Activated naive CD4-positive, alpha-beta T cell treated with Interleukin-2 at 50 U/mL for 16 hours (primary cell): ENCODE measurements around the gene KLHL7.

Source experiments
- DNase-seq: peaks from one replicate; pipeline ENCODE4 v3.0.0-alpha.2; 2020

KLHL7 gene

DNA sequence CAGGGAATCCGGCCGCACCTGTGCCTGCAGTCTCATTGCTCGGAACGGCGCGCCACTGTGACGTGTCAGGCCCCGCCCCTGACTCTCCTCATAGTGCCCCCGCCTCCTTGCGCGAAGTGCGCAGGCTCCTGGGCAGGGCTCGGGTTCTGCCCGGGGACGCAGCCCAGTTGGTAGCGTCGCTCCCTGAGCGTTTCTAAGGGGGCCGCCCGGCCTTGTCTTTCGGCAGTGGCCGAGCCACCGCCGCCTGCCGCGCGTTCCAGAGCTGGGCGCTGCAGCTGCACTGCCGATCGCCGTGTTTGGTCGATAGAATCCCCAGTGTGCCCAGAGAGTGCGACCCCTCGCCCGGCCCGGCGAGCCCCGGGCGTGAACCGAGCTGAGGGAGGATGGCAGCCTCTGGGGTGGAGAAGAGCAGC is at the start of gene KLHL7:
Gene KLHL7 (plus strand): TSS at position 142 of the 413 bp plus-strand sequence. CDS start 242 bp downstream, at position 384.
- DNase-seq, result peak; percentile 97

GRCh38 chr7:23058408-23059096 is 47.0 kb upstream of the KLHL7 start:
- no peak for DNase-seq

DNA sequence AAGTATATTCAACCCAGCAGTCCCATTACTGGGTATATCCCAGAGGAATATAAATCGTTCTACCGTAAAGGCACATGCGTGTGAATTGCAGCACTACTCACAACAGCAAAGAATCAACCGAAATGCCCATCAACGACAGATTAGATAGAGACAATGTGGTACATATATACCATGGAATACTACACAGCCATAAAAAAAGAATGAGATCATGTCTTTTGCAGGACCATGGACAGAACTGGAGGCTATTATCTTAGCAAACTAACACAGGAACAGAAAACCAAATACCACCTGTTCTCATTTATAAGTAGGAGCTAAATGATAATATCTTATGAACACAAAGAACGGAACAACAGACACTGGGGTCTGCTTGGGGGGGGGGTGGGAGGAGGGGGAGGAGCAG is 44.3 kb upstream of the KLHL7 start:
- no peak for DNase-seq

- DNase-seq, result no peak
Measured at GRCh38 chr7:23062452-23062851, 43.1 kb upstream of the KLHL7 start.

GRCh38 chr7:23065974-23066373 is 39.6 kb upstream of the KLHL7 start:
- no peak for DNase-seq

- DNase-seq, result no peak
Measured at GRCh38 chr7:23067271-23067670, 38.3 kb upstream of the KLHL7 start.

DNA sequence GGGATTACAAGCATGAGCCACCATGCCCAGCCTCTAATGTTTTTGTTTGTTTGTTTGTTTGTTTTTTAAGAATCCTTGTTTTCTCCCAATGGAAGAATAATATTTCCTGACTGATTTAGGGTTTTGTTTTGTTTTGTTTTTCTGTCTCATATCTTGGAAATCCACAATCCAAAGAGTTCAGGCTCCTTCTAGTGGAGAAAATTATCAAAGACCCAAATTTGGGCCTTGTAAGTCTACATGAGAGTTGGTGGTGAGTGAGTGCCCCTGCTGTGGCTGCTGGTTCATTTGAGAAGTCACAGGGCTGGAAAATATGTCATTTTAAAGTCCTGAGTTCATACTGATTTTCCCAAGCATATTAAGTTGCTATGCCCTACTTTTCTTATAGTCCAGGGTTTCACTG is 33.5 kb upstream of the KLHL7 start:
- DNase-seq, result no peak

DNA sequence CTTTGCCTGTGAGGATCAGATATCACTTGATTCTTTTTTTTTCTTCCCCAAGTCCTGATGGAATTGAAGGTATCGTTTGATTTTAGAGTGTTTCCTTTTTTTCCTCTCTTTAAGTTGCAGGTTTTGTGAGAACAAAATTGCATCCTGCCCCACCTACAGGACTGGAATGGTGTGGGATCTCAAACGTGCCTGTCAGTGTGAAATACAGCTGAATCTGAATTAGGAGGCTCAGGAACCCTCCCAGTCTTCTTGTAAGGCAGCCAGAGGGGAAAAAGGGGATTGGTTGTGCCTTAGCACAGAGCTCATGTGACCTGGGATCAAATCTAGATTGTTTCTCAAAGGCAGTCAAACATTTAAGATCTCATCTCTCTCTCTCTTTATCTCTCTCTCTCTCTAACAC is 32.7 kb upstream of the KLHL7 start:
- DNase-seq, result no peak

DNA sequence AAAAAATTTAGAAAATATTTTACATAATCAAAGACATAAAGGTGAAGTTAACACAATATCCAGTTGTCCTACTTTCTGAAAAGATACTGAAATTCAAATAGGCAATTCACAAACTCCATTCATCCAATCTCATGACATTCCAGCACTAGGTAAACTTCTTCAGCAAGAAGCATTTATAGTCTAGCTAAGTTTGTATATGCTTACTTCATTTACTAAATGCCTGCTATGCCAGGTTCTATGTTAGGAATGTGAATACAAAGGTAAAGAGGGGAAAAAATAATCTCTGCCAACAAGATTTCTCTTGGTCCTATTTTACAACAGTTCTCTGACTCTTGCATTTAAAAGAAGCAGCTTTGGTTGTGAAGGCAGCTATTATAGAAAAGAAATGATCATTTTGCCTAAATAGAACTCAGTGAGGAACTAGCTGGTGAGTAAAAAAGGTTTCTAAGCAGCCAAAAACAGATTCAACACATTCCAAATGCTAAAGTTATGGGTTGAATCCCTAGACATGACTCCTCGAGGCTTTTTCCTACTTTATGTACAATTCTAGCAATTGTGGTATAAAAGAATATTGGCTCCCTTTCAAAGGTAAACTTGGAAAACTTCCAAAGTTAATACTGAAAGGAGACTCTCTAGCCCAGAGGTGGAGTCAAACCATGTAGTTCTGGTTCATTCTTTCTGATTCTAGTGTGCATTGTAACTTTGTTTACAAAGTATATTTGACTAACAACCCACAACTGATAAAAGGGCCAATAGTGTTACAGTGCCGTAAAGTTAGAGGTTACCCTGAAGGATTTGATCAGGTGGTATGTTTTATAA is 30.9 kb upstream of the KLHL7 start:
- no peak for DNase-seq

GRCh38 chr7:23075571-23075970 is 30.0 kb upstream of the KLHL7 start:
- no peak for DNase-seq

DNA sequence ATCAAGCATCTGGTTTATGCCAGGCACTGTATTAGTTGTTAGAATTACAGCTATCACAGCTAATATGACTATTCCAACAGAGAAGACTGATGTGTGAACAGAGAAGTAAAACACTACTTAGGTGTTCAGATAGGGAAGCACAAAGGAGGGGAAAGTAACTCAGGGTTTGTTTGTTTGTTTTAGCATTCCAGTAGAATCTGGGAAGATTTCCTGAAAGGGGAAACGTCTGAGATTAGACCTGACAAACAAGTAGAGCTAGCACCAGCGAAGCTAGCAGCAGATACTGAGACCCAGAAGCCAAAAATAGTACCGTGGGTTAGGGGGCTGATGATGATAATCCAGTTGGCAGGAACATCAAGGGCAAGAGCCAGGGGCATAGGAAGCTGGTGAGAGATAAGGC is 28.8 kb upstream of the KLHL7 start:
- DNase-seq, result no peak

- DNase-seq, result no peak
Measured at GRCh38 chr7:23093111-23093510, 12.5 kb upstream of the KLHL7 start.

- no peak for DNase-seq
Measured at GRCh38 chr7:23093546-23093945, 12.0 kb upstream of the KLHL7 start.

DNA sequence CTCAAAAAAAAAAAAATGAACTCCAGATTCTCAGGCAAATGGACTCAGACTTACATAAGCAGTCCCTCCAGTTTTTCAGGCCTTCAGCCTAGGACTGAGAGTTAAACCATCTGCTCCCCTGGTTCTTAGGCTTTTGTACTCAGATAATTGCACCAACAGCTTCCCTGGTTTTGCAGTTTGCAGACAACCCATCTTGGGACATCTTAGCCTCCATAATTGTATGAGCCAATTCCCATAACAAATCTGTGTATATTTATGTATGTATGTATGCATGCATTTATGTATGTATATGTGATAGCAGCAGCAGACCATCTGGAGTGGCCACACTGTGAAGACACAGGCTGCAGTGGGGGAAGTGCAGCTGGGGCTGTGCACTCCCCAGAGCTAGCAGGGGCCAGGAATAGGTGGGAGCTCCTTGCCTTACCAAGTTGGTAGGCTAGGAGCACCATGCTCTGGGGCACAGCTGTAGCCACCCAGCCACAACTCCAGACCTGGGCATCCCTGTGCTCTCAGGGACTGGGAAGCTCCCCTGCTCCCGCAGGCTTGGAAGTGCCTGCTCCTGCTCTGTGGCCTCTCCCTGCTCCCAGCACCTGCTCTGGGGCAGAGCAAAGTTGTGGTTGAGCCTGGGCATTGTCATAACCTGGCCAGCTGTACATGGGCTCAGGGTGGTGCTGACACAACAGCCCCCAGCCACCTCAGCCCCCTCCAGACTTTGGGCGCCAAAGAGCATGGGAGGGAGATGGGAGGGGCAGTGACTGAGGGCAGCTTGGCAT is 8.9 kb upstream of the KLHL7 start:
- no peak for DNase-seq

- no peak for DNase-seq
Measured at GRCh38 chr7:23098029-23098428, 7.6 kb upstream of the KLHL7 start.

- no peak for DNase-seq
Measured at GRCh38 chr7:23098460-23098859, 7.1 kb upstream of the KLHL7 start.

GRCh38 chr7:23100697-23101096 is 4.9 kb upstream of the KLHL7 start:
- no peak for DNase-seq

GRCh38 chr7:23105086-23105643 is 420 bp upstream of the KLHL7 start:
- peak; percentile 2 for DNase-seq

DNA sequence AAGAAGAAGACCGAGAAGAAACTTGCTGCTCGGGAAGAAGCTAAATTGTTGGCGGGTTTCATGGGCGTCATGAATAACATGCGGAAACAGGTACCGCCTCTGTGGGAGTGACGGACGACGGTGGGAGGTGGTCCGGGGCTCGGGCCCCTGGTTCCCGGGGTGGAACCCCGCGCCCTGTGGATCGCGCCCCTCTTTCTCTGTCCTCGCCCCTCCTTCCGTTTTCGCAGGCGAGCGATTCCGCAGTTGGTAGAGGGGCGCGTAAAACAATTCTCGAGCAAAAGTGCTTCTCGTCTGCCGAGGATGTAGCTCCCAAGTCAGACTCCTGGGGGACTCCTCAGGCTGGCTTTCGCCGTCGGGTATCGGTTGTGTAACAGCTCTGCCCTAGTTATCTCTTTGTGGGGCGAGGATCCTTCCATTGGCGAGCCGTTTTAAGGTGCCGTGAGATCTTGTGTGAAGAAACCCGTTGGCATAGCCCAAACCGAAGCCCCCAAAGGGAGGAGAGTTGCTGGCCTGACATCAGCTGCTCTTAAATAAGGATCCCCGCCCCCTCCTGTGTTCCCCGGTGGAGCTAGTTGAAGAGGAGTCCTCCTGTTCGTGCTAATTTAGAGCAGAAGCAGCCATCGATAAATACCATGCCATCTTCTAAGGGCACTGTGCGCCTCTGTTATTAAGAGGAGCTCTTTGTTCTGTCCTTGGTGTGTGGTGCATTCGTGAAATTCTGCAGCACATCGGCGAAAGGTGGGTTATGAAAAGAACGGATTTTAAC is 655 bp downstream of the KLHL7 start:
- DNase-seq, result peak; percentile 51

DNA sequence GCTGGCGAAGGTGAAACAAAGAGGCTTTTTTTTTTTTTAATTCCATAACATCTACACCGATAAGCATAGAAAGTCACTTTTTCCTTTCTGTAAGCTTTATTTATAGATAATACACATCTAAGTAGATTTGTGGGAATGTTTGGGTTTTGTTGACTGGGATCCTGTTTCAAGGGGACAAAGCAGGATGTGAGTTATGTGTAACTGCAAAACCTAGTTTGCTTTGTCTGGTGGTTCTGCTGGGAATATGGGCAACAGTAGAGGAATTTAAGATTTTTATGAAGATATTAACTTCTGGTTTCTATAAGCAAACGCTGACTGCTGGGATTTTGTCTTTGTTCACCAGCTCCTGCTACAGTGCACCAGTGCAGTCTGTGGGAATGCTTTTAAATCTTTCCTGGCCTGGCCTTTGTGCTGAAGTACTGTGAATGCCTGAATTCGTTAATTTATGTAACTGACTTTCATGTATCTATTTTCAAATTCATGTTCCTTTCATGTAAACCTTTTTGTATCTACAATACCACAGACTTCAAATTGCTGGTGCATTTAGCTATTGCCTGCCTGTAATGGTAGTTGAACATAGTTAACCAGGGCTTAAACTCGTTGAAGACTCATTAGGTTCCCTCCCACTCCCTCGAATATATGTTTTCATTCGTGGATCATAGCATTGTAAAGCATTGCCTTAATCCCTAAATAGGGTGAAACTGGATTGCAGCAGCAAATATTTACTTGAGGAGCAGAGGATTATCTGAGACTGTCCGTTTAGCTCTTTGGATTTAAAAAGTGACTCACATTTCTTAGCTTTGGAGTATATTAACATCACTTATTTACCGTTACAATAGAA is 1.5 kb downstream of the KLHL7 start:
- DNase-seq, result no peak

DNA sequence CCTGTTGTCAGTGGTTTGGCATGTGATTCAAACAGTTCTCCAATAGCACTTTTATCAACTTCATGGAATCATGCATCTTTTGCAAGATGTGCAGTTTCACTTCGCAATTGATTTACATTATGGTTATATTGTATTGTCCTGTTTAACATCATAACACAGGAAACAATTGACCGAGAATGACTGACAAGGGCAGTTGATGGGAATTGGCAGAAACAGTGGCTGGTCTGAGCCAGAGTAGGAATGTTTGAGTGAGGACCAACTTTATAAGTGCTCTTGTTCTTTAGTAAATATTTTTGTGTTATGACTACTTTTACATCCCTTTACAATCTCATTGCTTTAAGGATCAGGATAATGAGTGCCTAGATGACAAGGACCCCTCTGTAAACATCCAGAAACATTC is 2.2 kb downstream of the KLHL7 start:
- DNase-seq, result no peak

DNA sequence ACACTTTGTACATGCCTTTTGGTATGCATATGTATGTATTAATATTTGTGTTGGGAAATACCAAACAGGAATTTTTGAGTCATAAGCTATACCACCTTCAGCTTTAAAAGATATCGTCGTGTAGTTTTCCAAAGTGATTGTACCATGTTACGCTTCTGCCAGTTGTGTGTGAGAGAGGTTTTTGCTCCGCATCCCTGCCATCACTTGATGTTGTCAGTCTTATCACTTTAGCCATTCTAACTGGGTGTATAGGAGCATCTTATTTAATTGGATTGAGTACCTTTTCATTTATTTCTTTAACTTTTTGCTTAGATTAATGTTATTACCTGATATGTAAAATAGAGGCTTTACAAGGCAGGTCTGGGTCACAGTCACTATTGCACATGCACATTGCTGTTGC is 3.4 kb downstream of the KLHL7 start:
- DNase-seq, result no peak
